HG02840 (cell line): ENCODE results near the gene SNX12.

Experiments
- ATAC-seq: cut with Tn5 transposase; IDR thresholded peaks from one replicate; pipeline ENCODE4 v1.9.1; 2021; ENCODE audit warnings: mild to moderate bottlenecking, moderate library complexity, moderate number of reproducible peaks; ENCODE audit not compliant: unreplicated experiment, low FRiP score

Gene SNX12

DNA sequence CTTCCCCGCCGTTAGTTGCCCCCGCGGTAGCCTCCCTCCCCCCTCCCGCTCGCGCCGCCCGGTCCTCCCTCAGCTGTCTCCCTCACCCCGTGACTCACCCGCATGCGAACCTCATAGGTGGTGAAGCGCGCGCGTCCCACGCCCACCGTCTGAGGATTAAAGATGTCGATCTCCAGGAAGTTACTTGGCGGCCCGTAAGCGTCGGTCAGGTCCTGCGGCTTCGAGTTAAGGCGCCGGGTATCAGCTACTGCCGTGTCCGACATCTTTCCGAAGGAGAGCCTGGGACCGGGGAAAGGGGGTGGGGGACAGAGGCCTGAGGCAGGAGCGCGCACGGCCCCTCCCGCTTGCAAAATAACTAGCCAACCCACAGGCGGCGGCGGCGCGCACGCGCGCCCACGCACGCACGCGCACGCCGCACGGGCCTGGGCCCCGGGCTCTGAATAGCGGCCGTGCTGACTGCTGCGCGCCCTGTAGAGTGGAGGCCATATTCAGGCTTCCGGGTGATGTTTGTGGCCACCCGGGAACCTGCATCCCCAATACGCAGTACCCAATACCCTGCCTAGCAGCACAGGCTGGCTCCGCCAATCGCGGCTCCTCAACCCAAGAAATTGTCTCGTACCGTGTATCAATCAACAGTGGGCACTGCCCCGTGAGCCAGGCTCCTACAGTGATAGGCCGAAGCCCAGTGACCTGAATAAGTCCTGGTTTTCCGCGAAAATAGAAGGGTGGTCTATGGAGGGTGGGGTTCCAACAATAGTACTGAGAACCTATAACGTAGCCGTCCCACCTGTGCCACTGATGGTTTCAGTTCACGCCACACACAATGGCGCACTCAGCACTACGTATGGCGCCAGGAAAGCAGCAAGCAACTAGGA lies at the start of gene SNX12:
Gene SNX12 (minus strand): TSS at position 291 of the 875 bp plus-strand sequence. CDS start 28 bp downstream, at position 263.
- peak; percentile 91 for ATAC-seq

DNA sequence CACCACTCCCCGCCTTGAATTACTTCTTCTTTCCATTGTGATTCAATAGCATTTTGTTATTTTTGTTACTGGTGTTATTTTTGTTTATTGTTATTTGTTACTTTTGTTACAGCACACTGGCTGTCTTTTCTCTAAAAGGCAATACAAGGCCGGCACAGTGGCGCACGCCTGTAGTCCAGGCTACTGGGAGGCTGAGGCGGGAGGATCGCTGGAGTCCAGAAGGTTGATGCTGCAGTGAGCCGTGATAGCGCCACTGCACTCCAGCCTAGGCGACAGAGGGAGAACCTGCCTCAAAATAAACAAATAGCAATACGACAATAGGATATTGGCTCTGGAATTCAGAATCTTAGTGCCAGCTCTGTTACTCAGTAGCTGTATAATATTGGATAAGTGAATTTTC lies 49.2 kb upstream of the SNX12 start:
- ATAC-seq = no peak

DNA sequence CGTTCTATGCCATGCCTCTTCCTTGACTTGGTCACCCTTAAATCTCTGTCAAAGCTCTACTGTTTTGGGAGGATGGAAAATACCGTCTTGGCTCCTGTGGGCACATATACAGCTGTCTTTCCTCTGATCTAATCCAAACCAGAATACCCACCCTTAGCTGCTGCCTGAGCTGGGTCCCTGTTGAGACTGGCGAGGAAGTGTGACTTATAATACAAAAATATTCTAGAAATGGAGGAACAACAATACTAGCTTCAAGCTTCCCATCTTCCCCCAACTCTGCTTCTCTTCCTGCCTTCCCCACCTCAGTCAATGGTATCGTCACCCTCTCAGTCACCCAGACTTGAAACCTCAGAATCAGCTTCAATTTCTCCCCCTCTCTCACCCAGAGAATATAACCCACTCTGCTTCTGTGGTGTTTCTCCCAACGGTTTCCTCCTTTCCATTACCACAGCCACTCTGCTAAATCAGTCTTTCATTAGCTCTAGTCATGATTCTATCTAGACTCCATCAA lies 43.8 kb upstream of the SNX12 start:
- peak; percentile 24 for ATAC-seq

DNA sequence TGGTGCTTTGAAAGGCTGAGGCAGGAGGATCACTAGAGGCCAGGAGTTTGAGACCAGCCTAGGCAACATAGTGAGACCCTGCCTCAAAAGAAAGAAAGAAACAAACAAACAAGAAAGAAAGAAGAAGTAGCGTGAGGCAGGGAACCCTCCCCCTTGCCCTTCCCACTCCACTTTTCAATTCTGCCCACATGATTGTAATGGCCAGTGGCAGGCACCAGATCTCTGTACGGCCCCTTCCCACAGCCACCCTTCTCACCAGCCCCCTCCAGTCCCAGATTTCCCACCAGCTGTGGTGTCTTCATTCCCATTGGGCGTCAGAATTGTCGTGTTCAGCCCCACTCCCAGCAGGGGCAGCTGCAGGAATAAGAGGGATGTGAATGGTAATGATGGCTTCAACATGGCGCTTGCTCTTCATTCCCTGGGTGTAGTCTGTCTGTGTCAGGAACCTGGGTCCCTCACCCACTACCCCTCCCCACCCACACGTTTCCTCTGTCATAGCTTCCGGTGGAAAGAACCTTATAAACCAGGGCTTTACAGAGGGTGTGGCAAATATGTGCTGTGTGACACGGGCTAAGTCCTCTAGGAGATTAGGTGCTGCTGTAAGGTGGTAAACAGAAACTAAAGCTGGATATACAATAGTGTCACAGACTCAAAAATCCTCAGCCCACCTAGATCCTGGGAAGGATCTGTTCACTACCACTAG lies 43.2 kb upstream of the SNX12 start, which contains the start of gene IL2RG:
Gene IL2RG (minus strand): TSS at position 437 of the 703 bp plus-strand sequence. CDS start 38 bp downstream, at position 399.
- peak; percentile 83 for ATAC-seq

DNA sequence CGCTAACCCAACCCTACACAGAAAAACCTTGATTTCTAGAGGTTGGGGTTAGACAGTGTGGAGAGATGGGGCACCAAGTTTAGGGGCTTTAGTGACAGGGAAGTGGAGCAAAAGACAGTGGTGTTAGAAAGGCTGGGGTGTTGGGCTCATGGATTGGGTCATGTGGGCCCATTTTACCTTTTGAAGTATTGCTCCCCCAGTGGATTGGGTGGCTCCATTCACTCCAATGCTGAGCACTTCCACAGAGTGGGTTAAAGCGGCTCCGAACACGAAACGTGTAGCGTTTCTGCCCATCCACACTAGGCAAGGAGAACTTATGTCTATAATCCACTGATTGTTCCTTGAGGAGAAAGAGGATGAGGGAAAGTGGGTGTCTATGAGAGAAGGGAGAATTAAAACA lies 40.9 kb upstream of the SNX12 start:
- no peak for ATAC-seq

DNA sequence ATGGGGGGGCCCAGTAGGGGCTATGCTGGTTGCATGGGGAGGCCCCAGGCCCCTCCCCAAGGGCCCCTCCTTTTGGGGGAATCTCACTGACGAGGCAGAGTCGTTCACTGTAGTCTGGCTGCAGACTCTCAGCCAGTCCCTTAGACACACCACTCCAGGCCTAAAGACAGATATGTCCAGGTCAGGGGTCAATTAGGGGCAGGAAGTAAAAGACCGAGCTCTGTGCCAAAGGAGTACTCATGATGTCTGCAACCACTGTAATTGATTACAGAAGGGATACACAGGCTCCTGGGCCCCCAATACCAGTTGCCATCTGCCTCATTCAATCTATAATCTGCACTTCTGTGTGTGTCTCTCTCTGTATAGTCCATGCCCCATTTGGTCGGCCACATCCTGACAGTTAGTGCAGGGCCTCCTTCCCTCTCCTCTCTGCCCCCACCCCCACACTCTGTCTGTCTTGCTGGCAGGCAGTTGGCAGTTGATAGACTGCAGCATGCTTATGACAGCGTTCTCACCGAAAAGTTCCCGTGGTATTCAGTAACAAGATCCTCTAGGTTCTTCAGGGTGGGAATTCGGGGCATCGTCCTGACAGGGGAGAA lies 39.7 kb upstream of the SNX12 start:
- ATAC-seq = no peak

DNA sequence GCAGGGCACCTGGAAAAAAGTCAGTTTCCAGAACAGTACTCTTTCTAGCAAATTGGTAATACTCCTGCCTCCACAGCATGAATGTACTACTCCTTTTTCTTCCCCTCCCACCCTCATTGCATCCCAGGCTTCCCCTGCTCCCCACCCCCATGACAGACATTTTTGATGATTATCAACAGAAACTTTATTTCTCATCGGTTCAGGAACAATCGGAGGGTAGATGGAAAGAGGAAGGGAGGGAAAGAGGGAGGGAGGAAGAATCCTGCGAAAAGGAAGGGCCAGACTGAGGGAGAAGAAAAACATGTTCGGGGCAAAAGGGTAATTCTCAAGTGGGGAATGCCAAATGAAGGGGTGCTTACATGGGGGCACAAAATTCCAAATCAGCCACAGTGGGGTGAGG lies 39.1 kb upstream of the SNX12 start:
- ATAC-seq = no peak

DNA sequence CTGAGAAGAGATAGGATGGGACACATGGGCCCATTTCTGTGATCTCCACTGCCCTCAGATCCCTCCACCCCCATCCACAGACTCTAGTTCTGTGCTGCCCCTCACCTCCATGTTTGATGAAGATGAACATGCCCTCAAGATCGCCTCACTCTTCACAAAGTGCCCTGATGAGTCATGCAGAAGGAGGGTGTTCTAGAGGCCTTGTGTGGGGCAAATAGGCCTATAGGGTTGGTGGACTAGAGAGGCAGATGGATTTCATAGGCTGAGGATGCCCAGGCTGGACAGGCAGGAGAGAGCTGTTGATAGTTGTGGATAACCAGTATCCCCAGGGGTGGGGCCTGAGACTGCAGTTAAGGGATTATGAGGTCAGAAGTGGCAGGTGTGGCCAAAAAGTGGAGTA lies 38.3 kb upstream of the SNX12 start, which contains the start of gene CXorf65:
Gene CXorf65 (minus strand): TSS at position 314 of the 400 bp plus-strand sequence. CDS start 184 bp downstream, at position 130.
- ATAC-seq = no peak

DNA sequence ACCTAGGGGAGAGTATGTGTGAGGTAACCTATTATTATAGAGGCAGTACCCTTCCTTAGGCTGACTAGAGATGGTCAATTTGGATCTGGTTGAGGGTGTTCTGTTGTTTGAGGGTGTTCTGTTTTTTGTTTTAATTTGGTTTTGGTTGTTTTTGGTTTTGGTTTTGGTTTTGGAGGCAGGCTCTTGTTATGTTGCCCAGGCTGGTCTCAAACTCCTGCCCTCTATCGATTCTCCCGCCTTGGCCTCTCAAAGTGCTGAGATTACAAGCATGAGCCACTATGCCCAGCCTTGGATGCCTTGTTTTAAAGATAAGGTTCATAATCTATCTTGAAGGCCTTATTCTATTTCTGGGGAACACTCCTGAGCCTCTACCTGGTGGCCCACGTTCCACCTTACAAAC lies 37.5 kb upstream of the SNX12 start:
- no peak for ATAC-seq

DNA sequence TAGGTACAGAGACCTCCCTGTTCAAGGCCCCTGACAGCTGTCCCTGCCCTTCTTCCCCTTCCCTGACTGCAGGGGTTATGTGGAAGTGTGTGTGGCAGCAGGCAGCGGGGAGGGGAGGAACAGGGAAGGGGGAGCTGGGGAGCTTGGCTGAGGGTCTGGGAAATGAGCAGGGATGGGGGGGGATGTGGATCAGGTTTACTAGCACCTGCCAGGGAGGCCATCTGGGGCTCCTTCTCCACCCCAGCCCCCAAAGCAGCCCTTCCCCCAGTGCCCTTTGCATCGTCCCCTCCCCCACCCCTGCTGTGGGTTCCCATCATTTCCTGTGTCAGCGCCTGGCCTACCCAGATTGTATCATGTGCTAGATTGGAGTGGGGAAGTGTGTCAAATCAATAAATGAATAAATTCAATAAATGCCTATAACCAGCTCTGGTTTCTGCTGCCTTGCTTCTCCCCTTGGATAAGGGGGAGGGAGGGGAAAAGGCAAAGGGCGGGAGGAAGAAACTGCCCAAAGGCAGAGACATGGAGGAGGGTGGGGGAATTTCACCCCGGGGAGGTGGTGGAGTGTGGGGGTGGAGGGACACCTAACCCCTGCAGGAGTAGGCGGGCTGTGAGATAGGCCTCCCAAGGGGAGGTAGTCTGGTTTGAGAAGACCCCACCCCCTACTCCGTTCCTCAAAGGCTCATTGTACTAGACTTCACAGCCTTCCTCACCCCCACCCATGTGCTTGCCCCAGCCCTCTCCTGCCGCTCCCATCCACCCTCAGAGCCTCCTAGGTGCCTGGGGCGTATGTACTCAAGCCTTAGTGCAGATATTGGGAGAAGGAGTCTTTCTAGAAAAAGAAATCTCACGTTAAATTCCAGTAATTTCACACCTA lies 35.2 kb upstream of the SNX12 start:
- no peak for ATAC-seq

DNA sequence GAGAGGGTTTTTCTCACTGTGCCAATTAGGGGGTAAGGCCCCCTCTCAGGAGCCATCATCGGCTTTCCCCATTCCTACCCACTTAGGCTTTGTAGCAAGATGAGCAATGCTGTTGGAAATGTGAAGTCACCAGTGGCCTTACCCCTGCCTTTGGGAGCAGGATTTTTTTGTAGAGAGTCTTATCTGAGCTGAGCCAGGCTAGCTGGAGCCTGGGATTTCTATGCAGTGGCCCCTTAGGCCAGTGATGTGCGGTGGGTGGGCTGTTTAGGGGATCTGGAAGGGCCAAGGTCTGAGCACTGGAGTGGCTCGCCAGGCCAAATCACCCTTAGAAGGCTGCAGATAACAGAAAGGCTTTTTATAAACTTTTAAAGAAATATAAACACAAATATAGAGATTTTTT lies 34.2 kb upstream of the SNX12 start:
- ATAC-seq = no peak

DNA sequence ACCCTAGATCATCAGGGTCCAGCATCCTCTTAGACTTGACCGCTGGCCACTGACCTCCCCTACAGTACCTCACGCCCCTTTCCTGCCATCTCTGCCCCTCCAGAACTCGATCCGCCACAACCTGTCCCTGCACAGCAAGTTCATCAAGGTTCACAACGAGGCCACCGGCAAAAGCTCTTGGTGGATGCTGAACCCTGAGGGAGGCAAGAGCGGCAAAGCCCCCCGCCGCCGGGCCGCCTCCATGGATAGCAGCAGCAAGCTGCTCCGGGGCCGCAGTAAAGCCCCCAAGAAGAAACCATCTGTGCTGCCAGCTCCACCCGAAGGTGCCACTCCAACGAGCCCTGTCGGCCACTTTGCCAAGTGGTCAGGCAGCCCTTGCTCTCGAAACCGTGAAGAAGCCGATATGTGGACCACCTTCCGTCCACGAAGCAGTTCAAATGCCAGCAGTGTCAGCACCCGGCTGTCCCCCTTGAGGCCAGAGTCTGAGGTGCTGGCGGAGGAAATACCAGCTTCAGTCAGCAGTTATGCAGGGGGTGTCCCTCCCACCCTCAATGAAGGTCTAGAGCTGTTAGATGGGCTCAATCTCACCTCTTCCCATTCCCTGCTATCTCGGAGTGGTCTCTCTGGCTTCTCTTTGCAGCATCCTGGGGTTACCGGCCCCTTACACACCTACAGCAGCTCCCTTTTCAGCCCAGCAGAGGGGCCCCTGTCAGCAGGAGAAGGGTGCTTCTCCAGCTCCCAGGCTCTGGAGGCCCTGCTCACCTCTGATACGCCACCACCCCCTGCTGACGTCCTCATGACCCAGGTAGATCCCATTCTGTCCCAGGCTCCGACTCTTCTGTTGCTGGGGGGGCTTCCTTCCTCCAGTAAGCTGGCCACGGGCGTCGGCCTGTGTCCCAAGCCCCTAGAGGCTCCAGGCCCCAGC lies 32.7 kb upstream of the SNX12 start:
- no peak for ATAC-seq

DNA sequence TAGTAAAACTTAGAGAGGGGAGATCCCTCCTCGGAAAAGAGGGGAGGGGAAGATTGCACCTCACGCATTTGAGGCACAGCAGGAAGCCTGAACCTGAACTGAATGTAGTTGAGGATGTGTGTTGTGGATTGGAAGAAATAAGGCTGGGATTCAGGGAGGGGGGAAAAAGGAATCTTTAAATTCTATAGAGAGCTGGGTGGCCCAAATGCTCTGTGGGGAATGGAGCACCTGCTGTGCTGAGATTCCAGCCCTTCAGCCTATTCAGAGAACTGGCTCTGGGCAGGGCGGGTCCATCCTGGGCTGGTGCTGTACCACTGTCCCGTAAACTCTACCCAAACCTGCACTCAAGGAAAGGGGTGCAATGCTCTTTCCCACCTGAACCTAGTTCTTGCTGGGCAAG lies 31.6 kb upstream of the SNX12 start:
- ATAC-seq = no peak

DNA sequence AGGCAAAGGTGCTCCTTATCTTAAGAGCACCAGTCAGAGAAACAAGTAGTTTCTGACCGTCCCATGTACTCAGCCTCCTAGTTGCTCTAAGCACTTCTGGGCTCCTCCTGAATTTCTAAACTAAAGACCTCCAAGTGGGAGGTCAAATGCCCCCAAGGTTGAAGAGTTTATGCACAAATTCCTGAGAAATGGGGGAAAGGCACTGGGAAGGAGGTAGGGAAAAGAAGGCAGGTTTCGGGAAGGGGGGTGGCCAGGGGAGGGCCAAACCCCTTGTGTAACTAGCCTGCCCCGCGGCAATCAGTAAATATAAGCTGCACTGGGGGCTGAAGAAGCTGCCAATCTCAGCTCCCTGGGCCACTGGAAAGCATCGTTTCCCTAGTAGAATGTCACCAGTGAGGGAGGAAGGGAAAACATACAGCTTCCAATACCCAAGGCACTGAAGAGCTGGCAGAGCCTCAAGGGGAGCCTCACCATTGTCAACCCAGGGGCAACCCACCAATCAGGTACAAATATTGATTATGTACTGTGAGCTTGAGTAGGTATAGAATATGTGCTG lies 30.9 kb upstream of the SNX12 start:
- no peak for ATAC-seq

DNA sequence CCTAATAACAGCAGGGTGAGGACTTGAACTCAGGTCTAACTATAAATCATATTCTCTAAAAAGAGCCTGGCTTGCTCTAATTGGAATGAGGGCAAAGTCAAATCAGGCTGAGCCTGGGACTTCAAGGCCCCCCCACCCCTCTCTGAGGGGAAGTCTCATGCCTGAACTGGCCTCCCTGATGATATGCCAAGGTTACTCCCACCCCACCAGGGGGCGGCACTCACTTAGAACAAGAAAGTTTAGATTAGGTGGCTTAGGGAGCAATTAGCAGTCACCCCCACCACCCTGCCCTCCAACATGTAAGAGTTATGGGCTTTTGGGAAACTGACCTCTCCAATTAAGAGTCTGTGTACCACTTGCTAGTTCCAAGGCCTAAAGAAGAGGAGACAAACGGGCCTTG lies 30.2 kb upstream of the SNX12 start:
- ATAC-seq = no peak

DNA sequence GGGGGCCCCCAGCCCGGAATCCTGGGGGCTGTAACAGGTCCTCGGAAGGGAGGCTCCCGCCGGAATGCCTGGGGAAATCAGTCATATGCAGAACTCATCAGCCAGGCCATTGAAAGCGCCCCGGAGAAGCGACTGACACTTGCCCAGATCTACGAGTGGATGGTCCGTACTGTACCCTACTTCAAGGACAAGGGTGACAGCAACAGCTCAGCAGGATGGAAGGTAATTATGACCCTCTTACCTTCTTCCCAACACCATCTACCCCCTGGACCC lies 28.6 kb upstream of the SNX12 start:
- no peak for ATAC-seq

DNA sequence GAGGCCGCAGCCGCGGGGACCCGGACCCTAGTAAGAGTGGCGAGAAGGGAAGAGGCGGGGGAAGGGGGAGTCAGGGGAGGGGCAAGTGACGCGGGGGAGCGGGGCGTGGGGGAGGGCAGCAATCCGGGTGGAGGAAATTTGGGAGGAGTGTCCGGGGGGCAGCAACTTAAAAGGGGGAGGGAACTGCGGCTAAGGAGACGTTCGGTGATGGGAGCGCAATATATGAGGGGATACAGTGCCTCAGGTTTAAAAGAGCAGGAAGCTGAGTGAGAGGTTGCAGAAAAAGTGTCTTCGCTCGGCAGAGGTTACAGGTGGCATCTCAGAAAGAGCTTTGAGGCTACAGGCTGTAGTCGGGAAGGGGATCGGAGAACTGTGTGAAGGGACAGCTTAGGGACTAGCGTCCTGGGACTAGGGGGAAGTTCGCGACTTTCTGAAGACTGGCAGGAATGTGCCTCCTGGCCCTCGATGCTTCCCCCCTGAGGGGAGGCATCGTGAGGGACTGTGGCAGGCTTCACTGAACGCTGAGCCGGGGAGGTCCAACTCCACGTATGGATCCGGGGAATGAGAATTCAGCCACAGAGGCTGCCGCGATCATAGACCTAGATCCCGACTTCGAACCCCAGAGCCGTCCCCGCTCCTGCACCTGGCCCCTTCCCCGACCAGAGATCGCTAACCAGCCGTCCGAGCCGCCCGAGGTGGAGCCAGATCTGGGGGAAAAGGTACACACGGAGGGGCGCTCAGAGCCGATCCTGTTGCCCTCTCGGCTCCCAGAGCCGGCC lies 28.0 kb upstream of the SNX12 start:
- no peak for ATAC-seq

DNA sequence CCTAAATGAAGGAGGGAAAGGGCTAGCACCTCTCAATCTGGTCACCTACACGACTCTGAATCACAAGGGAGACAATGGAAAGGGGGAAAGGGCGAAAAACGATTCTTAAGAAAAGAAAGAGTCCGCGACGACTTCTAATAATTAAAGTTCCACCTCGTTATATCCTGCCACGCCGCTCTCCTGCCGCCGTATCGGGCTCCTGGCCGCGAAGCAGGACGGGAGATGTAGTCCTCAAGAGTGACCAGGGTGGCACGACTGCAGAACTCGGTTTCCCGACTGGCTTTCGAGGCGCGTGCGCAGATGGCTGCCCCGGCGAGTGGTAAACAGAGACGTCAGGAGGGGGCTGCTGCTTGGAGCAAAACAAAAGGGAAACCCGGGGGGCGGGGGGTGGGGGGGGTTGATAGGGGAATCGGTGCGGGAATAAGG lies 27.4 kb upstream of the SNX12 start, which contains the start of gene FOXO4:
Gene FOXO4 (plus strand): TSS at position 297 of the 426 bp plus-strand sequence. CDS start 678 bp downstream, outside the sequence.
- peak; percentile 90 for ATAC-seq
